Activated CD4-positive, alpha-beta T cell treated with anti-CD3 and anti-CD28 coated beads, Interleukin-10, Interleukin-2, amounts not matched to agents 100 ng/mL and 50 ng/mL, durations not matched to agents 16 hours and 8 hours (primary cell): ENCODE data around the gene SIAH2.

ENCODE experiments used
- DNase-seq: peaks from one replicate; pipeline ENCODE4 v3.0.0-alpha.2; 2020

The SIAH2 gene

GRCh38 chr3:150733373-150733935, 29.5 kb downstream of the SIAH2 start:
- DNase-seq: no peak

- DNase-seq: no peak
Observed at GRCh38 chr3:150729682-150730360, 33.1 kb downstream of the SIAH2 start.

- no peak for DNase-seq
Observed at GRCh38 chr3:150727653-150728502, 35.1 kb downstream of the SIAH2 start.

GRCh38 chr3:150725548-150725947, 37.4 kb downstream of the SIAH2 start:
- no peak for DNase-seq

GRCh38 chr3:150723946-150724345, 39.0 kb downstream of the SIAH2 start:
- DNase-seq: no peak

GRCh38 chr3:150722267-150722666, 40.7 kb downstream of the SIAH2 start:
- no peak for DNase-seq

- DNase-seq: peak; percentile 75
Observed at GRCh38 chr3:150721285-150722130, 41.5 kb downstream of the SIAH2 start.

GRCh38 chr3:150720444-150720843, 42.5 kb downstream of the SIAH2 start:
- no peak for DNase-seq

GRCh38 chr3:150710097-150710496, 52.9 kb downstream of the SIAH2 start:
- no peak for DNase-seq

- DNase-seq: peak; percentile 94
Observed at GRCh38 chr3:150703756-150704344, 59.1 kb downstream of the SIAH2 start, which contains the start of gene ERICH6. TSS of gene ERICH6 (minus strand) at chr3:150703920. CDS start at chr3:150703898, 22 bp downstream.

GRCh38 chr3:150703299-150703755, 59.6 kb downstream of the SIAH2 start:
- peak; percentile 36 for DNase-seq

- no peak for DNase-seq
Observed at GRCh38 chr3:150699068-150699639, 63.8 kb downstream of the SIAH2 start.

GRCh38 chr3:150697646-150698045, 65.3 kb downstream of the SIAH2 start:
- no peak for DNase-seq

GRCh38 chr3:150691414-150692040, 71.4 kb downstream of the SIAH2 start:
- DNase-seq: no peak
